ENCODE measurements around the gene ARL13A.

DNA sequence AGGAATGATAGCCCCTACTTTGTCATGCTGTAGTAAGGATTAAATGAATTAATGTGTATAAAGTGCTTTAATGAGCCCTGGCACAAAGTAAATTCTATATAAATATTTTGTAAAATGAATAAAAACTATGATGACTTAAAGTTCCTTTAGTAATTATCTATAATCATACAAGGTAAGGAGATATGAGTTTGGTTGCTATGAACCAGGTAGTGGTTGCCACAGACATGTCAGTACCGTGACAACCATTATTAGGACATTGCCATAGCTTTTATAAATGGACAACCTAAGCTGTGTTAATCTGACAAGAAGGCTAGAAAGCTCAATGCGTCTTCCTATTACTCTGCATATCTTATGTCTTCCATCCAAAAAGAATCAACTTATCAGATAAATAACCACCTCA lies at the start of gene ARL13A:
- TF ChIP-seq, protein P1, sequence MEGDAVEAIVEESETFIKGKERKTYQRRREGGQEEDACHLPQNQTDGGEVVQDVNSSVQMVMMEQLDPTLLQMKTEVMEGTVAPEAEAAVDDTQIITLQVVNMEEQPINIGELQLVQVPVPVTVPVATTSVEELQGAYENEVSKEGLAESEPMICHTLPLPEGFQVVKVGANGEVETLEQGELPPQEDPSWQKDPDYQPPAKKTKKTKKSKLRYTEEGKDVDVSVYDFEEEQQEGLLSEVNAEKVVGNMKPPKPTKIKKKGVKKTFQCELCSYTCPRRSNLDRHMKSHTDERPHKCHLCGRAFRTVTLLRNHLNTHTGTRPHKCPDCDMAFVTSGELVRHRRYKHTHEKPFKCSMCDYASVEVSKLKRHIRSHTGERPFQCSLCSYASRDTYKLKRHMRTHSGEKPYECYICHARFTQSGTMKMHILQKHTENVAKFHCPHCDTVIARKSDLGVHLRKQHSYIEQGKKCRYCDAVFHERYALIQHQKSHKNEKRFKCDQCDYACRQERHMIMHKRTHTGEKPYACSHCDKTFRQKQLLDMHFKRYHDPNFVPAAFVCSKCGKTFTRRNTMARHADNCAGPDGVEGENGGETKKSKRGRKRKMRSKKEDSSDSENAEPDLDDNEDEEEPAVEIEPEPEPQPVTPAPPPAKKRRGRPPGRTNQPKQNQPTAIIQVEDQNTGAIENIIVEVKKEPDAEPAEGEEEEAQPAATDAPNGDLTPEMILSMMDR (IDR thresholded peaks at IDR 0.05), result no peak
- TF ChIP-seq POLR2A (IDR thresholded peaks at IDR 0.05) (no peak), POLR2AphosphoS5 (IDR thresholded peaks at IDR 0.05; ENCODE audit: insufficient read depth in 1 of 2, low read depth in 1 of 2) (no peak)
